Gastroesophageal sphincter (tissue), 4 donors: Measurements from ENCODE around the gene KRT1. TPM values are rescaled to one million over a fixed set of nuclear protein-coding genes. Genes with fewer than 3 reads are reported as not detected.

Source experiments
- ATAC-seq: fragments of 150-250 bp; one replicate; pipeline ENCODE4 v1.9.1; 2016; ENCODE audit warnings: mild to moderate bottlenecking, moderate library complexity
- H3K27ac ChIP-seq, 4 donors: fragments of 200-600 bp; sonication (generic) in 3 of 4; 1 replicate in 3 of 4; 2 replicates in 1 of 4; pipeline ENCODE4 v1.5.1; 2016 to 2019
- H3K27me3 ChIP-seq: fragments of 200-600 bp; sonication (generic); one replicate; pipeline ENCODE4 v1.5.1; 2019
- H3K36me3 ChIP-seq, 2 donors: fragments of 200-600 bp; sonication (generic); one replicate each; pipeline ENCODE4 v1.5.1; 2019; ENCODE audit warnings: control low read depth in 1 of 2
- H3K4me1 ChIP-seq, 3 donors: fragments of 200-600 bp; sonication (generic); 1 replicate in 2 of 3; 2 replicates in 1 of 3; pipeline ENCODE4 v1.5.1; 2016 to 2019; ENCODE audit warnings: control low read depth in 2 of 3
- H3K4me3 ChIP-seq, 2 donors: fragments of 200-600 bp; sonication (generic); one replicate each; pipeline ENCODE4 v1.5.1; 2019; ENCODE audit warnings: mild to moderate bottlenecking in 1 of 2, moderate library complexity in 1 of 2
- H3K9me3 ChIP-seq, 3 donors: fragments of 200-600 bp; sonication (generic); one replicate each; pipeline ENCODE4 v1.5.1; 2017 to 2019; ENCODE audit warnings: control low read depth in 2 of 3
- EP300 ChIP-seq: sonication (generic); formaldehyde crosslinking; IDR thresholded peaks from one replicate; pipeline ENCODE4 v1.6.1; 2017; ENCODE audit warnings: antibody characterized with exemption, mild to moderate bottlenecking
- POLR2A ChIP-seq, 2 donors: fragments of 450-650 bp; IDR thresholded peaks; one replicate each; pipeline ENCODE4 v1.6.1; 2017; ENCODE audit warnings: antibody characterized with exemption in 2 of 2, mild to moderate bottlenecking in 2 of 2, moderate library complexity in 1 of 2
- POLR2AphosphoS5 ChIP-seq: sonication (generic); formaldehyde crosslinking; IDR thresholded peaks from one replicate; pipeline ENCODE4 v1.6.1; 2017; ENCODE audit warnings: antibody characterized with exemption
- WGBS, 2 donors: methylation state at CpG; one replicate each; pipeline ENCODE4 v1.1.5; 2018; ENCODE audit warnings: low coverage in 1 of 2; 5-methylcytosine and 5-hydroxymethylcytosine counted together
- total RNA-seq, 4 donors: library from RNA; depleted of rRNA; stranded (reverse); fragments of >200 nt; gene quantifications; one replicate each; pipeline ENCODE4 v1.1.0, GENCODE V29; 2016
- TF ChIP-seq, protein P1 (sequence below), 4 experiments: fragments of 200-600 bp in 2 of 4; fragments of 450-650 bp in 2 of 4; sonication (generic) in 1 of 4; IDR thresholded peaks; one replicate each; pipeline ENCODE4 v1.5.1; 2017 to 2019; ENCODE audit warnings: antibody characterized with exemption in 4 of 4, mild to moderate bottlenecking in 2 of 4, moderate library complexity in 2 of 4

The KRT1 gene
- total RNA-seq, 4 donors from 2014 or later, result not detected

DNA sequence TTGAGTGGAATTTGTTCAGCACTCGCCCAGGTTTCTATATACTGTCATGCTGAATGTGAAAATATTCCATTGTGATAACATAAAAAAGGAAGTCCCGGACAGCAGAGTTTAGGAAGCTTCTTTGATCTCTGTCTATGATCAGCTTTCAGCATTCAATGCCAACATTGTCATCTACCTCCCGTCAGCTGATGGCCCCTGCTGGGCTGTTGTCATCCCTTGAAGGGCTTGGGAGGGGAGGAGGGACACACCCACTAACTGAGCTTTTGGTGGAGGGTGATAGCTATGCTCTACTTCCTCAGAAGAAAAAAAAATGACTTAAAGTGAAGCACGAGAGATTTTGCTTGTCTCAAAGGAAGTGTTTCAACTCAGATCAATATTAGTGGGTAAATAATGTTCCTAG, 27.8 kb upstream of the KRT1 start:
- no peak for ATAC-seq
- no peaks in the 10 kb centered on the region for H3K4me1 ChIP-seq
- WGBS, 2 donors, result 44 to 58% methylated on average over 4 of the region's 4 CpGs

DNA sequence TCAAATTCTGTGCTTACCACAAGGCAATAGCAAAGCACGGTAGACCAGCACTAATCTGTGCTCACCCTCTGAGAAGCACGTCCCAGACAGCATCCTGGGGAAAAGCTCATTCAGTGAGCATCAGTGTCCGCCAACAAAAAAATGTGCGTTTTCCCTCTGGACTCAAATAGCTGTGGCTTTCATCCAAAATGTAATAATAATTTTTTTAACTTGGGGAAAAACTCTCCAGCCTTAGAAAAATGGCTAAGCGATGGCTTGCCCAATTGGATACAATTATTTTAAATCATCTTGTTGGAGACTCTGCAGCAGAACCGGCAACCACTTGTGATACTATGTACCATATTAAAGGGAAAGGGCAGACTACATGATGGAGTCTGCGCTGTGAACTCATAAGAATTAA, 24.3 kb upstream of the KRT1 start:
- TF ChIP-seq, protein P1, sequence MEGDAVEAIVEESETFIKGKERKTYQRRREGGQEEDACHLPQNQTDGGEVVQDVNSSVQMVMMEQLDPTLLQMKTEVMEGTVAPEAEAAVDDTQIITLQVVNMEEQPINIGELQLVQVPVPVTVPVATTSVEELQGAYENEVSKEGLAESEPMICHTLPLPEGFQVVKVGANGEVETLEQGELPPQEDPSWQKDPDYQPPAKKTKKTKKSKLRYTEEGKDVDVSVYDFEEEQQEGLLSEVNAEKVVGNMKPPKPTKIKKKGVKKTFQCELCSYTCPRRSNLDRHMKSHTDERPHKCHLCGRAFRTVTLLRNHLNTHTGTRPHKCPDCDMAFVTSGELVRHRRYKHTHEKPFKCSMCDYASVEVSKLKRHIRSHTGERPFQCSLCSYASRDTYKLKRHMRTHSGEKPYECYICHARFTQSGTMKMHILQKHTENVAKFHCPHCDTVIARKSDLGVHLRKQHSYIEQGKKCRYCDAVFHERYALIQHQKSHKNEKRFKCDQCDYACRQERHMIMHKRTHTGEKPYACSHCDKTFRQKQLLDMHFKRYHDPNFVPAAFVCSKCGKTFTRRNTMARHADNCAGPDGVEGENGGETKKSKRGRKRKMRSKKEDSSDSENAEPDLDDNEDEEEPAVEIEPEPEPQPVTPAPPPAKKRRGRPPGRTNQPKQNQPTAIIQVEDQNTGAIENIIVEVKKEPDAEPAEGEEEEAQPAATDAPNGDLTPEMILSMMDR (IDR thresholded peaks at IDR 0.05), result no peak
- TF ChIP-seq POLR2AphosphoS5 (no peak), POLR2A (IDR thresholded peaks at IDR 0.05) (no peak), EP300 (no peak)
- H3K4me1 ChIP-seq, result no peaks in the 10 kb centered on the region
- no peak overlapping the region for H3K27ac ChIP-seq
- H3K4me3 ChIP-seq, result no peak overlapping the region
- peaks cover 76% of the 10 kb centered on the region for H3K27me3 ChIP-seq
- no peak for ATAC-seq
- H3K9me3 ChIP-seq, result no peaks in the 10 kb centered on the region
- WGBS, 2 donors, result 54% methylated on average over 7 of the region's 7 CpGs
- no peaks in the 10 kb centered on the region for H3K36me3 ChIP-seq

More for the DNA sequence above, 27.8 kb upstream of the KRT1 start:
- Histone ChIP-seq H3K36me3 (no peaks in the 10 kb centered on the region), H3K27ac (no peak overlapping the region), H3K4me3 (no peak overlapping the region), H3K27me3 (peaks cover 58% of the 10 kb centered on the region), H3K9me3 (no peaks in the 10 kb centered on the region)
- no peak for TF ChIP-seq POLR2AphosphoS5
- TF ChIP-seq, protein P1 (IDR thresholded peaks at IDR 0.05), result no peak
- no peak for TF ChIP-seq EP300
- no peak for TF ChIP-seq POLR2A (IDR thresholded peaks at IDR 0.05)

DNA sequence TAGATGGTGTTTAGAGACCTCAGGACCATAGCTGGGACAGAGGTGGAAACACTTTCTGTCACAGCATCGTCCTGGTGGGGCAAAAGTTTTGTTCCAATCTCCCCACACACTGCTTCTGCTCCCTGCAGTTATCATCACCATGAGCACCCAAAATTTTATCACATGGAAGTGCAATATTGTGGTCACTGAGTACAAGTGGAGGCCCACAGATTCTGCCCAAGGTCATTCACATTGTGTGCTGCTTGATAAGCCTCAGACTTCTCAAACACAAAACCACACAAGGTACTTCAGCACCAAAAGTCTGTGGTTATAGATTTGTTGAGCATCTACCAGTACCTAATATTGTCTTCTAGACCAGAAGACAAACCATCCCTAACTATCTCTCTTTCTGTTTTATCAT, 23.7 kb upstream of the KRT1 start:
- no peaks in the 10 kb centered on the region for H3K9me3 ChIP-seq
- no peaks in the 10 kb centered on the region for H3K36me3 ChIP-seq
- TF ChIP-seq POLR2A (IDR thresholded peaks at IDR 0.05) (no peak), POLR2AphosphoS5 (no peak), EP300 (no peak)
- TF ChIP-seq, protein P1 (IDR thresholded peaks at IDR 0.05), result no peak
- H3K4me1 ChIP-seq, result no peaks in the 10 kb centered on the region
- no peak overlapping the region for H3K27ac ChIP-seq
- WGBS, 2 donors, result 63 to 100% methylated on average over 1 of the region's 1 CpG
- no peak for ATAC-seq
- no peak overlapping the region for H3K4me3 ChIP-seq
- H3K27me3 ChIP-seq, result peaks cover 70% of the 10 kb centered on the region

DNA sequence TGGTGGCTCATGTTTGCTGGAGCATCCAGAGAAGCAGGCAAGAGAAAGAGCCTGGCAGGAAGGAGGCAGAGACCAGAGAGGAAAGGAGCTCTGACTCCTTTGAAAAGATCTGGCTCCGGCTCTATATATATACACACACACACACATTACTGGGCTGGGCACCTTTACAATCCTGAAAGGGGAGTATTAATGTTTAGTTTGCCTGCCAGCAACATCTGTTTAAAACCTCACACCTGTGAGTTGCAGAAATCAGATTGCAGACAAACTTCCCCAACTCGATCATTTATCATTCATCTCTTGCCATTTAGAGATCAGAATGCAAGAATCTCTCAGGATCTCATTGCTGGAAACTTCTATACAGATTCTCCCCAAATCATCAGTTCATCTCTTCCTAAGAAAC, 23.2 kb upstream of the KRT1 start, which contains the start of gene KRT77:
TSS of gene KRT77 (minus strand) at position 101 of the 400 bp plus-strand sequence. CDS start at position 11, 90 bp downstream.
- H3K27ac ChIP-seq, result no peak within 1 kb of the TSS
- ATAC-seq, result no peak
- no peaks in the 10 kb centered on the region for H3K4me1 ChIP-seq
- H3K4me3 ChIP-seq, result no peak within 1 kb of the TSS
- H3K36me3 ChIP-seq, result no peaks in the 10 kb centered on the region
- H3K9me3 ChIP-seq, result no peaks in the 10 kb centered on the region
- TF ChIP-seq POLR2A (IDR thresholded peaks at IDR 0.05) (no peak), POLR2AphosphoS5 (no peak), EP300 (no peak)
- TF ChIP-seq, protein P1 (IDR thresholded peaks at IDR 0.05), result no peak
- peaks cover 73% of the 10 kb centered on the region for H3K27me3 ChIP-seq
- 52 to 63% methylated on average over 2 of the region's 2 CpGs for WGBS, 2 donors

DNA sequence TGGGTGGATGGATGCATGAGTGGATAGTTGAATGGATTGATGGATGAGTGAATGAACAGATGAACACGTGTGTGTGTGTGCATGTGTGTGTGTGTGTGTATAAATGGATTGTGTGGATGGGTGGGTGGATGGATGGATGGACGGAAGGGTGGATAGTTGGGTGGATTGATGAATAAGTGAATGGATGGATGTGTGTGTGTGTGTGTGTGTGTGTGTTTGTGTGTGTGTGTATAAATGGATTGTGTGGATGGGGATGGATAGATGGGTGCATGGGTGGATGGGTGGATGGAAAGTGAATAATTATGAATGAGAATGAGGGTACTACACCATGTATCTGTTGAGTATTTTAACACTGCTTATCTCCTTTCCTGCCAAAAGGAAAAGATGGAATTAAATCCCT, 22.1 kb upstream of the KRT1 start:
- H3K4me1 ChIP-seq, result no peaks in the 10 kb centered on the region
- ATAC-seq, result no peak
- TF ChIP-seq POLR2A (IDR thresholded peaks at IDR 0.05) (no peak), EP300 (no peak), POLR2AphosphoS5 (no peak)
- TF ChIP-seq, protein P1 (IDR thresholded peaks at IDR 0.05), result no peak
- no peak overlapping the region for H3K4me3 ChIP-seq
- H3K36me3 ChIP-seq, result no peaks in the 10 kb centered on the region
- WGBS, 2 donors, result 79 to 82% methylated on average over 2 of the region's 2 CpGs
- no peak overlapping the region for H3K27ac ChIP-seq
- H3K27me3 ChIP-seq, result peaks cover 73% of the 10 kb centered on the region
- H3K9me3 ChIP-seq, result no peaks in the 10 kb centered on the region
